Peyer's patch (tissue), 4 donors: ENCODE data around the gene IDE.

Experiments used
- POLR2A ChIP-seq, 2 donors: fragments of 450-650 bp; IDR thresholded peaks; one replicate each; pipeline ENCODE4 v1.5.1; 2017; ENCODE audit warnings: antibody characterized with exemption in 2 of 2, mild to moderate bottlenecking in 2 of 2, moderate library complexity in 2 of 2
- TF ChIP-seq, protein P1 (sequence below), 6 experiments: fragments of 450-650 bp in 4 of 6; fragments of 200-600 bp in 2 of 6; sonication (generic) in 1 of 6; IDR thresholded peaks; one replicate each; pipeline ENCODE4 v1.5.1; 2017 to 2019; ENCODE audit warnings: antibody characterized with exemption in 6 of 6, mild to moderate bottlenecking in 3 of 6, moderate library complexity in 1 of 6

DNA sequence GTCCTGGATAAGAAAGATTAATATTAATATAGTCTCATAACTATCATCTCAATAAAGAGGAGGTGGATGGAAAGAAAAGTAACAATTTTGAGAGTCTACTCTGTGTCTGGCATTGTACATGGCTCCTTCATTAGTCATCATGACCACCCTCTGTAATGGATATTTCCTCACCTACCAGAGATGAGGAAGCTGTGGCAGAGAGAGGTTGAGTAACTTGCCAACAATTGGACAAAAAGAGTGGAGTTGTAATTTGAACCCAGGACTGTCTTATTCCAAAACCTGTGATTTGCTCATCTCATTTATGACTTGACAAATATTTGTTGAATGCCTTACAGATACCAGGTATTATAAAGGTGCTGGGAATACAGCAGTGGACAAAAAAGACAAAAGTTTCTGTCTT is 2.1 kb upstream of the IDE start:
- TF ChIP-seq, protein P1, sequence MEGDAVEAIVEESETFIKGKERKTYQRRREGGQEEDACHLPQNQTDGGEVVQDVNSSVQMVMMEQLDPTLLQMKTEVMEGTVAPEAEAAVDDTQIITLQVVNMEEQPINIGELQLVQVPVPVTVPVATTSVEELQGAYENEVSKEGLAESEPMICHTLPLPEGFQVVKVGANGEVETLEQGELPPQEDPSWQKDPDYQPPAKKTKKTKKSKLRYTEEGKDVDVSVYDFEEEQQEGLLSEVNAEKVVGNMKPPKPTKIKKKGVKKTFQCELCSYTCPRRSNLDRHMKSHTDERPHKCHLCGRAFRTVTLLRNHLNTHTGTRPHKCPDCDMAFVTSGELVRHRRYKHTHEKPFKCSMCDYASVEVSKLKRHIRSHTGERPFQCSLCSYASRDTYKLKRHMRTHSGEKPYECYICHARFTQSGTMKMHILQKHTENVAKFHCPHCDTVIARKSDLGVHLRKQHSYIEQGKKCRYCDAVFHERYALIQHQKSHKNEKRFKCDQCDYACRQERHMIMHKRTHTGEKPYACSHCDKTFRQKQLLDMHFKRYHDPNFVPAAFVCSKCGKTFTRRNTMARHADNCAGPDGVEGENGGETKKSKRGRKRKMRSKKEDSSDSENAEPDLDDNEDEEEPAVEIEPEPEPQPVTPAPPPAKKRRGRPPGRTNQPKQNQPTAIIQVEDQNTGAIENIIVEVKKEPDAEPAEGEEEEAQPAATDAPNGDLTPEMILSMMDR (IDR thresholded peaks at IDR 0.05): no peak
- no peak for TF ChIP-seq POLR2A (IDR thresholded peaks at IDR 0.05)
